NB4 (cell line): ENCODE data around the gene RGS5.

Experiments
- DNase-seq: peaks from one replicate; pipeline ENCODE4 v3.0.0; 2010; ENCODE audit warnings: low read depth
- H3K4me3 ChIP-seq: one replicate; pipeline ENCODE4 v1.5.1; 2011; ENCODE audit warnings: mild to moderate bottlenecking, low read depth, low read length, moderate library complexity
- CTCF ChIP-seq: IDR thresholded peaks from one replicate; pipeline ENCODE4 v1.5.1; 2012; ENCODE audit warnings: low read depth, low read length
- MAX ChIP-seq: IDR thresholded peaks from 2 replicates; pipeline ENCODE4 v1.6.1; 2011; ENCODE audit warnings: low read depth, low read length
- MYC ChIP-seq: IDR thresholded peaks from 2 replicates; pipeline ENCODE4 v1.6.1; 2011; ENCODE audit warnings: low read depth, low read length
- POLR2A ChIP-seq: IDR thresholded peaks from 2 replicates; pipeline ENCODE4 v1.6.1; 2011; ENCODE audit warnings: mild to moderate bottlenecking; ENCODE audit not compliant: insufficient read length; ENCODE audit errors: extremely low read depth

RGS5 gene

GRCh38 chr1:163163881-163164582, 38.7 kb downstream of the RGS5 start:
- no peak for DNase-seq
- no peak overlapping the region for H3K4me3 ChIP-seq
- TF ChIP-seq MAX (no peak), MYC (no peak), POLR2A (no peak), CTCF (no peak)

GRCh38 chr1:163163163-163163562, 39.6 kb downstream of the RGS5 start:
- no peak overlapping the region for H3K4me3 ChIP-seq
- no peak for DNase-seq
- no peak for TF ChIP-seq CTCF
- no peak for TF ChIP-seq MAX
- TF ChIP-seq POLR2A: no peak
- no peak for TF ChIP-seq MYC

DNA sequence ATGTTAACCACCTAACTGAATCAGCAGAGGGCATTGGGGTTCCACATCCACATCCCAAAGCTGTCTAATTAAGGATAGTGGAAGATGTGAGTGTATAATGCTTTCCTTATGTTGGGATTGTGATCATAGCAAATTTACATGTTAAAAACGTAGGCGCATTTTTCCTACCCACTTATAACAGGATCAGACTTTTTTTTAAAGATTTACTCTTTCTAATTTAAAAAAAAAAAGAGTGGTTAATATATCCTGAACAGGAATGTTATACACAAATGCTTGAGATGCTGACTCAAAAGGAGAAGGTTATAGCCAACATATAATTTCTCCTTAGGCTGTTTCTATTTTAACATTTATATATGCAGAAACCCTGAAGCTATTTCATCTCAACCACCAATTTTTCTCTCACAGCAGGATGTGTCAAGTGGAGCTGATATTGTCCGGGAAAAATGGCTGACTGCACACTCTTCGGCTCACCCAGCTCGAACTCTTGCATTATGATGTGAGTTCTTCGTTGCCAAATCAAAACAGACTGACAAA, 40.3 kb downstream of the RGS5 start:
- TF ChIP-seq MAX (no peak), POLR2A (no peak), CTCF (no peak), MYC (no peak)
- H3K4me3 ChIP-seq: no peak overlapping the region
- no peak for DNase-seq

DNA sequence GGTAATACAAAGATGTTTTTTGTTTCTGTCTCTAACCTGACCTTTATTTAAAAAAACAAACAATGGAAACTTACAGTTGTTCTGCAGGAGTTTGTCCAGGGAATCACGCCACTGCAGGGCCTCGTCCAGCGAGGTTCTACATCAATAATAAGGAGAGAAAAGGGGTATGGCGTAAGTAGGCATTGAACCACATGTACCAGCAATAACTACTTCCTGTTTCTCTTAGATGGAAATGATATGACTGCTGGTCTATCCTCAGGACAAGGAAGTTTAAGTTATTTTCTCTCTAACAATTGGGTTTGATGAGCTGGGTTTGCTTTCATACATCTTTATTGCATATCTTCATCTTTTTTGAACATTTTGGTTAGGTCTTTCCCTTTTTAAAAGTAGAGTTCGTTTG, 40.9 kb downstream of the RGS5 start:
- DNase-seq: peak; percentile 54
- TF ChIP-seq CTCF (no peak), MYC (0 out of 2 replicates have a peak, but pooled peaks have one; percentile 29), MAX (peak; percentile 66; the same call in 1 of the 2 replicates), POLR2A (no peak)
- no peak overlapping the region for H3K4me3 ChIP-seq

DNA sequence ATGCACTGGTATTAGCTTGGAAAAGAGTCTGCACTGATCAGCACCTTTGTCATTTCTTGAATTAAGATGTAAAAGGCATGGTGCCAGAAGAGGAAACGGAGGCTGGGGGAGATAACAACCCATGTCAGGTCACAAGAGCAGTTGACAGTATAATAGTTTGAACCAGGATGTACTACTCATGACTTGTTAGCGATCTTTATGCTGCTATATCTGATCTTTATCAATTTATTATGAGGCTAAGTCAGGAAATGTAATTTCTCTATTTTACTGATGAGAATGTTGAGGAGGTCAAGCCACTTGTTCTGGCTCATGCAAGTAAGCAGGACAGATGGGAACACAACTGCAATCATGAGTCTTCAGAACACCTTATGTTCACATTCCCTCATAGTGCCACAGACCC, 41.4 kb downstream of the RGS5 start:
- no peak overlapping the region for H3K4me3 ChIP-seq
- TF ChIP-seq POLR2A: no peak
- no peak for TF ChIP-seq CTCF
- no peak for TF ChIP-seq MYC
- no peak for TF ChIP-seq MAX
- no peak for DNase-seq
